ENCODE results near the gene SPINK6. TPM values are rescaled to one million over a fixed set of nuclear protein-coding genes. Genes with fewer than 3 reads are reported as not detected.

Gene SPINK6
- polyA plus RNA-seq, 2 of the 4 experiments (the other 2 are of a cell fraction): 1.0 TPM

DNA sequence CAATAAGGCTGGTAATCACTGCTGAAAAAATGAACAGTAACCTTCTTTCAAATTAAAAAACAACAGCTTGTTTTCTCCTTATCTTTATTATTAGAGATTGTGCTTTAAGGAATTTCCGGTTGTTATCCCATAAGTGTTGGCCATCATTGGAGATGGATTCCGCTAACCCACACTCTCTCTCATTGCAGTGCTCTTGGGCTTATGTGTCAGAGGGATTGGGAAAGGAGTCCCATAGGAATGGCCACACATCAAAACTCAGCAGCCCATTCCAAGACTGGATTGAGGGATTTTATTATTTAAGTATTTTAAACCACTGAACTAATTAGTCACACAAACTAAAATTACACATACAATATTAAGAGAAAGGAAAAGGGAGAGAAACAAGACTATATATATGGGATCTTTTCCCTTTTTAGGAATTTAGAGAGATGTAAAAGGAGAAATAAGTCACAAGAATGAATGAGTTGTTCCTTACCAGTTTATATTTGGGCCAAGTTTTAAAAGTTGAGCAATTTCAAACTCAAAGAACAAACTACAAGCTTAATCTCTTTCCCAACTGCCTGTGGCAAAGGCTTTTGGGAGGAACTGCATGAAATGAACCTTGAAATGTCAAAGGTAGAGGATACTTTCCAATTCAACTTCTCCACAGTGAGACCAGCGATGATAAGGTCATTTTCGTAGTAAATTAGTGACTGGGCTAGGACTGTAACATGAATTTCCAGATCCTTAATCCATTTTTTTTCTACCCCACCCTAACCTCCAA lies 2.4 kb downstream of the SPINK6 start:
- 16% methylated on average over 4 of the region's 4 CpGs for WGBS (ENCODE audit: missing lambda C conversion rate)
- ChIA-PET POLR2A (no interaction called here), CTCF (no interaction called here)
- Histone ChIP-seq H3K27ac (no peak overlapping the region), H3K4me2 (no peak overlapping the region), H3K4me3 (no peak overlapping the region), H3K9me3 (no peaks in the 10 kb centered on the region), H3K4me1 (no peaks in the 10 kb centered on the region)
- TF ChIP-seq RARB (CRISPR knock-in tag; IDR thresholded peaks at IDR 0.05): no peak
- no peak for ATAC-seq
- no peak for FAIRE-seq
- no peak for DNase-seq (ENCODE audit: low read depth in 1 of 2, low spot score in 1 of 2)

- ATAC-seq (no peak), FAIRE-seq (no peak), DNase-seq (ENCODE audit: low read depth in 1 of 2, low spot score in 1 of 2) (no peak)
- CTCF ChIA-PET: no interaction called here
- Histone ChIP-seq H3K27ac (no peak overlapping the region), H3K4me1 (no peaks in the 10 kb centered on the region), H3K4me2 (no peak overlapping the region), H3K9me3 (no peaks in the 10 kb centered on the region), H3K4me3 (no peak overlapping the region)
- WGBS (ENCODE audit: missing lambda C conversion rate): 0% methylated on average over 1 of the region's 1 CpG
- POLR2A ChIA-PET: no interaction called here
- TF ChIP-seq RFX5 (IDR thresholded peaks at IDR 0.05) (no peak), PHF8 (IDR thresholded peaks at IDR 0.05; ENCODE audit: borderline replicate concordance, low read depth) (no peak), JUNB (IDR thresholded peaks at IDR 0.05) (no peak), POLR2AphosphoS2 (conservative IDR thresholded peaks at IDR 0.05; ENCODE audit: low read length) (no peak), MYC (IDR thresholded peaks at IDR 0.05; ENCODE audit: borderline replicate concordance, low read length) (no peak), FOXS1 (CRISPR knock-in tag; IDR thresholded peaks at IDR 0.05) (no peak), USF2 (IDR thresholded peaks at IDR 0.05) (no peak), FOSB (CRISPR knock-in tag; IDR thresholded peaks at IDR 0.05) (no peak), BCL3 (IDR thresholded peaks at IDR 0.05) (no peak), HOXB5 (CRISPR knock-in tag; IDR thresholded peaks at IDR 0.05) (no peak), CBX8 (IDR thresholded peaks at IDR 0.05) (no peak), HEYL (CRISPR knock-in tag; IDR thresholded peaks at IDR 0.05) (no peak), SMC3 (IDR thresholded peaks at IDR 0.05) (no peak), CHD2 (IDR thresholded peaks at IDR 0.05; ENCODE audit: low read length, partially characterized antibody) (no peak), ESRRA (IDR thresholded peaks at IDR 0.05; ENCODE audit: borderline replicate concordance, low read length) (no peak)
- TF ChIP-seq, protein P1, sequence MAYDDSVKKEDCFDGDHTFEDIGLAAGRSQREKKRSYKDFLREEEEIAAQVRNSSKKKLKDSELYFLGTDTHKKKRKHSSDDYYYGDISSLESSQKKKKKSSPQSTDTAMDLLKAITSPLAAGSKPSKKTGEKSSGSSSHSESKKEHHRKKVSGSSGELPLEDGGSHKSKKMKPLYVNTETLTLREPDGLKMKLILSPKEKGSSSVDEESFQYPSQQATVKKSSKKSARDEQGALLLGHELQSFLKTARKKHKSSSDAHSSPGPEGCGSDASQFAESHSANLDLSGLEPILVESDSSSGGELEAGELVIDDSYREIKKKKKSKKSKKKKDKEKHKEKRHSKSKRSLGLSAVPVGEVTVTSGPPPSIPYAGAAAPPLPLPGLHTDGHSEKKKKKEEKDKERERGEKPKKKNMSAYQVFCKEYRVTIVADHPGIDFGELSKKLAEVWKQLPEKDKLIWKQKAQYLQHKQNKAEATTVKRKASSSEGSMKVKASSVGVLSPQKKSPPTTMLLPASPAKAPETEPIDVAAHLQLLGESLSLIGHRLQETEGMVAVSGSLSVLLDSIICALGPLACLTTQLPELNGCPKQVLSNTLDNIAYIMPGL (CRISPR knock-in tag; IDR thresholded peaks at IDR 0.05; ENCODE audit: borderline replicate concordance): no peak
These were observed 3.0 kb downstream of the SPINK6 start for GRCh38 chr5:148205865-148206264.

DNA sequence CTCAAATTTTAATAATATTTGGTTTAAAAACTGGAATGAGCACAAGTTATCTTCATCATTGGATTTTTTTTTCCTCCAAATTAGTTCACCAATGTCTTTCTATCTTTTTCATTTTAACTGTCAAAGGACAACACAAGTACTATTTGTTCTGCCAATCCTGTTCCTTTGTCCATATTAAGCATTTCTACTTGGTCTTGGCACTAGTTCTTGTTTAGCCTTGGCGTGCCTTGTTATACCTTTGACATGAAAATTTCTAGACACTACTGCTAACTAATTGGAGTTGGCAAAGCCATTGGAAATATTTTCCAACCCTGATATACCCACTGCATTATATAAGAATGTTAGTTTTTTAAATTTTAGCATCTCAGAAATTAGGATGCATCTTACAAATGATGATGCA lies 3.8 kb downstream of the SPINK6 start:
- no peaks in the 10 kb centered on the region for H3K4me1 ChIP-seq
- ChIA-PET POLR2A (no interaction called here), CTCF (no interaction called here)
- no peak overlapping the region for H3K4me3 ChIP-seq
- FAIRE-seq: no peak
- no peak for ATAC-seq
- no peak overlapping the region for H3K4me2 ChIP-seq
- no peak for TF ChIP-seq POLR2A (IDR thresholded peaks at IDR 0.05; ENCODE audit: low read length)
- TF ChIP-seq, protein P1 (CRISPR knock-in tag; IDR thresholded peaks at IDR 0.05; ENCODE audit: borderline replicate concordance): no peak
- no peak for TF ChIP-seq EP300 (IDR thresholded peaks at IDR 0.05)
- no peak for TF ChIP-seq HOXB13 (CRISPR knock-in tag; IDR thresholded peaks at IDR 0.05; ENCODE audit: low read depth)
- no peak for TF ChIP-seq RARB (CRISPR knock-in tag; IDR thresholded peaks at IDR 0.05)
- TF ChIP-seq NPAS2 (CRISPR knock-in tag; IDR thresholded peaks at IDR 0.05; ENCODE audit: borderline replicate concordance): no peak
- no peak for TF ChIP-seq RNF2 (IDR thresholded peaks at IDR 0.05; ENCODE audit: borderline replicate concordance, low read depth)
- TF ChIP-seq HEYL (CRISPR knock-in tag; IDR thresholded peaks at IDR 0.05): no peak
- TF ChIP-seq ELK1 (IDR thresholded peaks at IDR 0.05; ENCODE audit: low read depth, low read length): no peak
- TF ChIP-seq CBX8 (IDR thresholded peaks at IDR 0.05): no peak
- no peaks in the 10 kb centered on the region for H3K9me3 ChIP-seq
- no peak for DNase-seq (ENCODE audit: low read depth in 1 of 2, low spot score in 1 of 2)
- WGBS (ENCODE audit: missing lambda C conversion rate): 6% methylated on average over 1 of the region's 1 CpG
- no peak overlapping the region for H3K27ac ChIP-seq
